GM12891 (cell line): ENCODE measurements around the gene UBAP1L.

ENCODE experiments used
- POLR2A ChIP-seq: IDR thresholded peaks from 2 replicates; pipeline ENCODE4 v1.6.1; 2011; ENCODE audit warnings: low read depth, low read length, control low read depth
- POLR2AphosphoS5 ChIP-seq: IDR thresholded peaks from 2 replicates; pipeline ENCODE4 v1.6.1; 2011; ENCODE audit warnings: low read depth, low read length, control low read depth

DNA sequence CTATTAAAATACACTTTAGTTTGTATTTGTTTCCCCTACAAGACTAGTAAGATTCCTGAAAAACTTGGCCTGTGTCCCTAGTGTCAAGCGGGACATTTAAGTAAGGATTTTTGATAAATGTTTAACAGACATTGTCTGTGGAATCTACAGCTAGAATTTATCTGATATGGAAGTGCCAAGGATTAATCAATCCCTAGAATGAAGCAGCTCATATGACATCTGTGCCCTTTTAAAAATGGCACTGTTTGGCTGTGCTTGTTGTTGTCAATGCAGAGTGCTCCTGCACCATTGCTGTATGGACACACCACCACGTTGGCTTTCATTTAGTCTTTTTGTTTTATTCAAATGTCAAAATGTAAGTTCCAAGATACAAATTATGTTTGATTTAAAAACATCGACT is 32.9 kb upstream of the UBAP1L start:
- TF ChIP-seq POLR2A (no peak), POLR2AphosphoS5 (no peak)
